Endothelial cell of umbilical vein (primary cell): ENCODE data around the gene AADACL4. TPM values are rescaled to one million over a fixed set of nuclear protein-coding genes. Genes with fewer than 3 reads are reported as not detected.

Source experiments
- BruUV-seq: library from RNA; stranded (reverse); fragments of 400-500 nt; replicated peaks from 2 replicates; lab custom pipeline; 2021; lab: Mats Ljungman, UMichigan
- CTCF ChIA-PET: fragments of 300-600, 350-600 bp; sonication (Branson Sonifier 250); formaldehyde crosslinking; loops from one replicate; lab custom pipeline; 2021; ENCODE audit warnings: antibody characterized with exemption, inconsistent platforms; lab: Charles Lee
- POLR2A ChIA-PET: fragments of 300-600, 350-600 bp; sonication (Branson Sonifier 250); formaldehyde crosslinking; loops from one replicate; lab custom pipeline; 2021; ENCODE audit warnings: antibody characterized with exemption, inconsistent platforms; lab: Charles Lee
- DNase-seq: peaks from one replicate; pipeline ENCODE4 v3.0.0-alpha.2; 2011; ENCODE audit warnings: low read depth, low spot score
- FAIRE-seq: peaks from 2 replicates; lab custom pipeline; 2011; peaks lifted over from hg19 to GRCh38; lab: Jason Lieb, UNC
- H2AFZ ChIP-seq: 2 replicates; pipeline ENCODE4 v1.6.0; 2012; ENCODE audit warnings: low read depth, low read length, control low read depth, inconsistent platforms
- H3K27ac ChIP-seq: 2 replicates; pipeline ENCODE4 v1.5.1; 2011; ENCODE audit warnings: low read depth, mild to moderate bottlenecking, control low read depth, low read length, moderate library complexity; ENCODE audit not compliant: insufficient read depth
- H3K27me3 ChIP-seq, 2 experiments: 2 replicates each; pipeline versions ENCODE4 v1.6.0 to v1.6.1; 2011; ENCODE audit warnings: low read length in 2 of 2, mixed read lengths in 1 of 2; ENCODE audit not compliant: control insufficient read depth in 2 of 2, insufficient read depth in 2 of 2
- H3K36me3 ChIP-seq, 2 experiments: 2 replicates in 1 of 2; 3 replicates in 1 of 2; pipeline ENCODE4 v1.5.1; 2011; ENCODE audit warnings: low read length in 2 of 2, mild to moderate bottlenecking in 1 of 2, moderate library complexity in 1 of 2; ENCODE audit not compliant: control insufficient read depth in 2 of 2, insufficient read depth in 2 of 2; ENCODE audit errors: extremely low read depth in 1 of 2
- H3K4me1 ChIP-seq: 3 replicates; pipeline ENCODE4 v1.5.1; 2011; ENCODE audit warnings: mild to moderate bottlenecking, low read length; ENCODE audit not compliant: control insufficient read depth, insufficient read depth; ENCODE audit errors: extremely low read depth
- H3K4me2 ChIP-seq: 2 replicates; pipeline ENCODE4 v1.6.1; 2011; ENCODE audit warnings: low read length, control low read depth, mixed read lengths; ENCODE audit not compliant: insufficient read depth
- H3K4me3 ChIP-seq, 3 experiments: fragments of 200-600 bp in 1 of 3; sonication (generic), shearing (Covaris generic) in 1 of 3; replicated peaks in 1 of 3; 2 replicates each; pipeline ENCODE4 v1.5.1; 2011 to 2016; ENCODE audit warnings: control low read depth in 3 of 3, low read length in 3 of 3, mild to moderate bottlenecking in 2 of 3, inconsistent platforms in 1 of 3, low read depth in 1 of 3, moderate library complexity in 1 of 3; ENCODE audit not compliant: insufficient read depth in 1 of 3
- H3K79me2 ChIP-seq: 2 replicates; pipeline ENCODE4 v1.6.0; 2012; ENCODE audit warnings: low read length, inconsistent platforms; ENCODE audit not compliant: control insufficient read depth, insufficient read depth
- H3K9ac ChIP-seq: replicated peaks from 2 replicates; pipeline ENCODE3; 2011; ENCODE audit warnings: low read length, control low read depth; ENCODE audit not compliant: insufficient read depth; ENCODE audit errors: extremely low read depth
- H3K9me1 ChIP-seq: replicated peaks from 3 replicates; pipeline ENCODE4 v1.6.0; 2011; ENCODE audit warnings: mild to moderate bottlenecking, low read length; ENCODE audit not compliant: control insufficient read depth, insufficient read depth; ENCODE audit errors: extremely low read depth
- H3K9me3 ChIP-seq: replicated peaks from 2 replicates; pipeline ENCODE4 v1.5.1; 2012; ENCODE audit warnings: low read length, inconsistent platforms; ENCODE audit not compliant: control insufficient read depth, insufficient read depth
- H4K20me1 ChIP-seq: replicated peaks from 2 replicates; pipeline ENCODE3; 2011; ENCODE audit warnings: mild to moderate bottlenecking, low read length; ENCODE audit not compliant: control insufficient read depth, insufficient read depth; ENCODE audit errors: extremely low read depth
- CTCF ChIP-seq, 2 donors: IDR thresholded peaks; 1 replicate in 1 of 2; 2 replicates in 1 of 2; pipeline ENCODE4 v1.5.1; 2011; ENCODE audit warnings: low read length in 2 of 2, mild to moderate bottlenecking in 2 of 2, moderate library complexity in 2 of 2, control low read depth in 1 of 2, inconsistent platforms in 1 of 2, low read depth in 1 of 2; ENCODE audit not compliant: insufficient read depth in 1 of 2; ENCODE audit errors: extremely low read depth in 1 of 2
- EZH2 ChIP-seq: IDR thresholded peaks from 2 replicates; pipeline ENCODE4 v1.6.1; 2012; ENCODE audit warnings: borderline replicate concordance, low read depth, mild to moderate bottlenecking, moderate library complexity, low read length, inconsistent platforms; ENCODE audit not compliant: severe bottlenecking
- FOS ChIP-seq: IDR thresholded peaks from 2 replicates; pipeline ENCODE4 v1.6.1; 2011; ENCODE audit warnings: mild to moderate bottlenecking, low read length, moderate library complexity, borderline replicate concordance; ENCODE audit not compliant: insufficient read depth
- GATA2 ChIP-seq: IDR thresholded peaks from 2 replicates; pipeline ENCODE4 v1.7.0; 2011; ENCODE audit warnings: low read depth, mild to moderate bottlenecking, moderate library complexity, mixed read lengths, low read length; ENCODE audit not compliant: insufficient read length, insufficient read depth
- JUN ChIP-seq: IDR thresholded peaks from 2 replicates; pipeline ENCODE4 v1.6.1; 2011; ENCODE audit warnings: borderline replicate concordance, low read depth; ENCODE audit not compliant: insufficient read length, insufficient read depth
- MAX ChIP-seq: IDR thresholded peaks from 2 replicates; pipeline ENCODE4 v1.6.1; 2011; ENCODE audit not compliant: insufficient read depth, insufficient read length
- MYC ChIP-seq: IDR thresholded peaks from one replicate; pipeline ENCODE4 v1.6.1; 2011; ENCODE audit warnings: mild to moderate bottlenecking, low read depth, low read length
- POLR2A ChIP-seq: IDR thresholded peaks from 2 replicates; pipeline ENCODE4 v1.6.1; 2012; ENCODE audit warnings: low read depth, mild to moderate bottlenecking, control low read depth, low read length
- POLR2AphosphoS5 ChIP-seq: IDR thresholded peaks from 2 replicates; pipeline ENCODE4 v1.6.1; 2012; ENCODE audit warnings: low read depth, mild to moderate bottlenecking, control low read depth, low read length, moderate library complexity; ENCODE audit not compliant: insufficient read depth
- dilution Hi-C: fragments of 300-500 bp; cut with MboI; formaldehyde crosslinking; loops from one replicate; pipeline ENCODE4 v1.15.0; 2019; ENCODE audit warnings: low sequenced_read_pairs; ENCODE audit not compliant: extremely low pct_ligation_motif_present
- intact Hi-C: fragments of 100-400 bp; cut with micrococcal nuclease; formaldehyde crosslinking; loops from one replicate; pipeline ENCODE4 v1.10.0; 2022
- polyA plus RNA-seq, 4 experiments: library from polyadenylated mRNA; depleted of rRNA in 3 of 4; stranded (reverse) in 3 of 4; unstranded in 1 of 4; fragments of >200 nt; gene quantifications; 2 replicates each; pipeline versions ENCODE4 v1.2.1 to v1.2.3, GENCODE V29; 2011 to 2012; ENCODE audit warnings: missing spikeins in 1 of 4
- total RNA-seq: library from RNA; stranded (reverse); gene quantifications from 2 replicates; pipeline ENCODE4 v1.2.3, GENCODE V29; 2021

Gene AADACL4
- total and polyA plus RNA-seq, 2 donors (not counting 3 experiments of a cell fraction or from before 2014, with no cell fraction given): not detected

GRCh38 chr1:12648741-12649140 lies 4.9 kb downstream of the AADACL4 start:
- BruUV-seq: no TSS peak
- H3K27me3 ChIP-seq: peaks cover 0 to 3% of the 10 kb centered on the region in 2 experiments
- no peak for TF ChIP-seq EZH2
- no peak for TF ChIP-seq JUN
- TF ChIP-seq GATA2: no peak
- no peak for TF ChIP-seq CTCF (IDR thresholded peaks at IDR 0.05; ENCODE audit: extremely low read depth in 1 of 2, insufficient read depth in 1 of 2, low read depth in 1 of 2, low read length in 2 of 2)
- TF ChIP-seq POLR2A: no peak
- TF ChIP-seq MAX: no peak
- no peak for TF ChIP-seq FOS
- no peak for TF ChIP-seq POLR2AphosphoS5
- TF ChIP-seq MYC: no peak
- H3K9me3 ChIP-seq: no peaks in the 10 kb centered on the region
- no peak overlapping the region for H3K4me3 ChIP-seq
- no peak overlapping the region for H3K9ac ChIP-seq
- ChIA-PET CTCF (interaction anchor here (3.8 kb wide), 1 partner anchor 10 kb away, joined by 22 read pairs; no protein-coding TSS in a partner anchor), POLR2A (no interaction called here)
- H4K20me1 ChIP-seq: no peaks in the 10 kb centered on the region
- no peak overlapping the region for H2AFZ ChIP-seq
- H3K36me3 ChIP-seq: no peaks in the 10 kb centered on the region
- no peaks in the 10 kb centered on the region for H3K9me1 ChIP-seq
- H3K79me2 ChIP-seq: no peaks in the 10 kb centered on the region
- intact Hi-C loops: no loop called here
- FAIRE-seq (no peak), DNase-seq (no peak)
- H3K4me2 ChIP-seq: no peak overlapping the region
- H3K4me1 ChIP-seq: no peaks in the 10 kb centered on the region
- H3K27ac ChIP-seq: no peak overlapping the region
- dilution Hi-C loops: no loop called here
